SK-N-SH treated with all-trans-retinoic acid at 6 μM for 48 hours (cell line): ENCODE results near the gene ZNF444.

Experiments used
- BACH2 ChIP-seq: fragments of 250-450 bp; sonication (Bioruptor Pico); IDR thresholded peaks from 2 replicates; pipeline ENCODE4 v1.9.0; 2021; ENCODE audit warnings: mild to moderate bottlenecking, borderline replicate concordance
- CREB5 ChIP-seq: fragments of 250-450 bp; sonication (Bioruptor Pico); IDR thresholded peaks from 2 replicates; pipeline ENCODE4 v1.5.1; 2020; ENCODE audit warnings: low read depth, mild to moderate bottlenecking, moderate library complexity
- ZFP30 ChIP-seq: fragments of 450-650 bp; formaldehyde crosslinking; IDR thresholded peaks from 2 replicates; pipeline ENCODE4 v1.5.0; 2022; ENCODE audit warnings: mild to moderate bottlenecking, moderate library complexity
- ZNF8 ChIP-seq: fragments of 450-650 bp; formaldehyde crosslinking; IDR thresholded peaks from 2 replicates; pipeline ENCODE4 v1.5.0; 2020; ENCODE audit warnings: mild to moderate bottlenecking, moderate library complexity

- TF ChIP-seq ZFP30 (CRISPR knock-in tag) (no peak), BACH2 (CRISPR knock-in tag) (no peak), CREB5 (CRISPR knock-in tag) (no peak), ZNF8 (CRISPR knock-in tag) (no peak)
These were observed 44.4 kb upstream of the ZNF444 start for GRCh38 chr19:56096665-56097064.
